Mucosa of rectum (tissue), 2 donors: ENCODE measurements around the gene SRPRB.

Experiments
- H3K27ac ChIP-seq, 2 donors: one replicate each; pipeline ENCODE4 v1.7.0; 2013; ENCODE audit warnings: inconsistent platforms in 2 of 2, low read depth in 2 of 2, low read length in 2 of 2
- H3K27me3 ChIP-seq, 2 donors: one replicate each; pipeline ENCODE4 v1.7.0; 2013; ENCODE audit warnings: low read length in 2 of 2; ENCODE audit not compliant: control insufficient read depth in 2 of 2, insufficient read depth in 2 of 2
- H3K36me3 ChIP-seq, 2 donors: one replicate each; pipeline ENCODE4 v1.7.0; 2013; ENCODE audit warnings: low read length in 2 of 2; ENCODE audit not compliant: control insufficient read depth in 2 of 2, insufficient read depth in 2 of 2
- H3K4me1 ChIP-seq, 2 donors: one replicate each; pipeline ENCODE4 v1.7.0; 2013; ENCODE audit warnings: low read length in 2 of 2, mild to moderate bottlenecking in 1 of 2; ENCODE audit not compliant: control insufficient read depth in 2 of 2, insufficient read depth in 2 of 2
- H3K4me3 ChIP-seq, 2 donors: one replicate each; pipeline ENCODE4 v1.7.0; 2013; ENCODE audit warnings: low read length in 2 of 2
- H3K9ac ChIP-seq, 2 donors: one replicate each; pipeline ENCODE4 v1.7.0; 2013; ENCODE audit warnings: low read length in 2 of 2, low read depth in 1 of 2, mild to moderate bottlenecking in 1 of 2
- H3K9me3 ChIP-seq, 2 donors: one replicate each; pipeline ENCODE4 v1.7.0; 2013; ENCODE audit warnings: low read length in 2 of 2; ENCODE audit not compliant: control insufficient read depth in 2 of 2
- donor health status: healthy.
- donor health status: Normal muscosa, but diverticular disease.

SRPRB gene

DNA sequence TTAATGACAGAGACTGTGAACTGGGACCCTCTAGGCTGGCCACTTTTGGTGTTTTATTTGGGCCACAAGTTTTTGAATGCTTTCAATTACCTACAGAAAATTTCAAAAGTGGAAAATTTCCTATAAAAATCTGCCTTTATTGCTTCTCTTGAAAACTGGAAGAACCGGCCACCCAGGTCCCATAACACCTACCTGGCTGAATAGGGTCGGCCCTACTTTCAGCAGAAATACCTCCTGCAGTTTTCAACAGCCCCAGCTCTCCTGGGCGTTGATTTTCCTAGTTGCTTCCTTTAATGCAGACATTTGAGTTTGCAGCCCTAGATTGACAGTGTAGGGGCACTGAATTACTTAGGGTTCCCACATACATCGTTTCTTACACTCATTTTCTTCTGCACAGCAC is 719 bp upstream of the SRPRB start:
- peaks cover 0 to 4% of the 10 kb centered on the region in 2 donors for H3K36me3 ChIP-seq
- H3K27ac ChIP-seq: no peak overlapping the region
- H3K4me1 ChIP-seq: peaks cover 2 to 12% of the 10 kb centered on the region in 2 donors
- peak overlapping the region in 1 of 2 donors; percentile 94 for H3K4me3 ChIP-seq
- peak overlapping the region in 1 of 2 donors; percentile 32 for H3K9ac ChIP-seq
- H3K9me3 ChIP-seq: no peaks in the 10 kb centered on the region
- H3K27me3 ChIP-seq: no peaks in the 10 kb centered on the region

DNA sequence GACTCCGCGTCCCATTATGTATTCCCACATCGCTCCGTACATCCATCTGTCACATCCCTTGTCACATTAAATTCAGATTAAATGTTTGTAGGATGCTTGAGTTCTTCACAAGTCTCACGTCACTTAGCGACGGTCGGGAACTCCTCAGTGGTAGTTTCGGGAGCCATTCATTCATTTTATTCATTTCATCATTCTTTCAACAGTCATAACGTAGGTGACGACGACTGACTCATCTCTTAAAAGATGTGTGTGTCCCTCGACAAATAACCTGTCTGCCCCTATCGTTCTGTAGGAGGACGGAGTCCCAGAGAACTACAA is 272 bp upstream of the SRPRB start:
- Histone ChIP-seq H3K9ac (peak overlapping the region; percentile 32 to 71), H3K27me3 (no peaks in the 10 kb centered on the region), H3K36me3 (peaks cover 0 to 8% of the 10 kb centered on the region in 2 donors), H3K4me1 (peaks cover 2 to 12% of the 10 kb centered on the region in 2 donors), H3K9me3 (no peaks in the 10 kb centered on the region), H3K27ac (no peak overlapping the region), H3K4me3 (peak overlapping the region; percentile 94)

DNA sequence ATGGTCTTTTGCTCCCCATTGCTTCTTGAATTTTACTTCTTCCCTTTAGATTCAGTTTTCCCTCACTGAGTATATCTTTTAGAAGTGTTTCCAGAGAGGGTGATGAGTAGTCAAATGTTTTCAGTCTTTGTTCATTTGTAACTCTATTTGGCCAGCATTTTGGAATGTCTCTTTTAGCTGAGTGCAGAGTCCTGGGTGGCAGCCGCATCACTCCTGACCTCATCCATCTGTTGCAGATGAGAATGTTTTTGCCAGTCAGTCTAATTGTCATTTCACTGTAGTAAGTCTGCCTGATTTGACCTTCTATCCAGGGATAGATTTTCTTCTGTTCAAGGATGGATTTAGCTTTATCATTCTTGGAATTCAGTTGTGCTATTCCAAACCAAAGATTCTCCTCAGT is 7.3 kb downstream of the SRPRB start:
- Histone ChIP-seq H3K4me1 (no peaks in the 10 kb centered on the region), H3K27me3 (no peaks in the 10 kb centered on the region), H3K4me3 (no peak overlapping the region), H3K9me3 (no peaks in the 10 kb centered on the region), H3K9ac (no peak overlapping the region), H3K27ac (no peak overlapping the region), H3K36me3 (peaks cover 42 to 45% of the 10 kb centered on the region in 2 donors)

DNA sequence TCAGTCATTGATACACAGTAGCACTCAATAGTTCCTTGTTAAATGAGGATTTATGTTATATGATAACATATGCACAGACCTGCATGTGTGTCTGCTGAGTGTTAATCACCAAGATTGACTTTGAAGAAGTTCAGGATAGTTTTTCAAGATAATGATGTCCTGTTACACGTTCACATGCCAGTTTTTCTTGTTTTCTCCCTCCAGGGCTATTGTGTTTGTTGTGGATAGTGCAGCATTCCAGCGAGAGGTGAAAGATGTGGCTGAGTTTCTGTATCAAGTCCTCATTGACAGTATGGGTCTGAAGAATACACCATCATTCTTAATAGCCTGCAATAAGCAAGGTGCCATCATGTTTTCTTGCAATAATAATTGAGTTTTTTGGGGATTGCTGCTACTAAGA is 9.8 kb downstream of the SRPRB start:
- H3K36me3 ChIP-seq: peaks cover 51 to 56% of the 10 kb centered on the region in 2 donors
- no peak overlapping the region for H3K27ac ChIP-seq
- no peaks in the 10 kb centered on the region for H3K9me3 ChIP-seq
- H3K4me3 ChIP-seq: no peak overlapping the region
- no peaks in the 10 kb centered on the region for H3K27me3 ChIP-seq
- no peak overlapping the region for H3K9ac ChIP-seq
- H3K4me1 ChIP-seq: no peaks in the 10 kb centered on the region

DNA sequence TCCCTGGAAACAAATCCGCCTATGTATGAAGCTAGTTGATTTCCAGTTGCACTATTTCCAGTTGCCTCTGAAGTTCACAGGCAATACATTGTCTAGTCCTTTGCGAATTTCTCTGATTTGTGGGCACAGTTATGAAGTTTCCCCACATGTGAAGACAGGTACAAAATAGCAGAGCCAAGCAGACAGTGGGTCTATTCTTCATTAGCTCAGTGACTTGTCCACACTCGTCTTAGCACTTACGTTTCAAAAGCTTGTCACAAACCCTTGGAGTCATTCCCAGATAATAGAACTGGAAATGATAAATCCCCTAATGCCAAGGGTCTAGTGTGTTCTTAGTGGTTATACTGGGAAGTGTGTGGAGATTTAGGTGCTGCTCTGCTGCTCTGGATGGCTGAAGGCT is 14.5 kb downstream of the SRPRB start:
- Histone ChIP-seq H3K9me3 (no peaks in the 10 kb centered on the region), H3K4me1 (no peaks in the 10 kb centered on the region), H3K36me3 (peaks cover 61 to 66% of the 10 kb centered on the region in 2 donors), H3K4me3 (no peak overlapping the region), H3K9ac (no peak overlapping the region), H3K27ac (no peak overlapping the region), H3K27me3 (no peaks in the 10 kb centered on the region)

DNA sequence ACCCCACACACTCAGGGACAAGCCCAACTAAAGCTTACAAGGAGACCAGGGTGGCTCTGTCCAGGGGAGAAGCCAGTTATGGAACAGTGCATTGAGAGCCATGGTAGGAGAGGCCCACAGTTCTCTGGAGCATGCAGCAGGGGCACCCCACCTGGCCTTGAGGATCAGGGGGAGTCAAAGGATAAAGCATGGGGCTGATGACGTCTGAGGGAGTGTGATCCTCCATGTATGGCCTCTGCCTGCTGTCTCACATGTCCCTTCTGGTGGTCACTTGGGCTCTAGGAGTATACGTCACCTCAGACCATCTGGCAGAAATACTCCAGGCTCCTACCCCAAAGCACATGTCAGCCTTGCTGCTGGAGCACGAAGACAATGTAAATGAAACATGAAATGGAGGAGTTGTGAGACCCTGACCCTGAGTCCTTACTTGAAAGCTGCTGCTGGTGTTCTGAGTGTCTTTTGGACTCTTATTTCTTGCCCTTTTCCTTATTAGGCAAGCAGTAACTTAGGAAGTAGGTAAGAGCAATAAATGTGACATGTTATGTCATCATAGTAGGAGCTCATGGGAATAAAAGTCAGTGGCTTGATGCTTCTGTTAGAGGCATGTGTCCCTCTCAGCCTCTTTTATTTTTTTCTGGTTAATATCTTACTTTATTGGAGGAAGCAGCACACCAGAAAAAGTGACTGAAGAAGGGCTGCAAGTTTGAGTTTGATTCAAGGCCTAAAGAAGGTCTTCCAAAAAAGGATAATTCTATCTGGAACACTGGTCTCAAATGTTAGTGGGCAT is 15.5 kb downstream of the SRPRB start:
- Histone ChIP-seq H3K27ac (no peak overlapping the region), H3K4me1 (no peaks in the 10 kb centered on the region), H3K36me3 (peaks cover 54 to 63% of the 10 kb centered on the region in 2 donors), H3K9me3 (no peaks in the 10 kb centered on the region), H3K9ac (no peak overlapping the region), H3K4me3 (no peak overlapping the region), H3K27me3 (no peaks in the 10 kb centered on the region)

DNA sequence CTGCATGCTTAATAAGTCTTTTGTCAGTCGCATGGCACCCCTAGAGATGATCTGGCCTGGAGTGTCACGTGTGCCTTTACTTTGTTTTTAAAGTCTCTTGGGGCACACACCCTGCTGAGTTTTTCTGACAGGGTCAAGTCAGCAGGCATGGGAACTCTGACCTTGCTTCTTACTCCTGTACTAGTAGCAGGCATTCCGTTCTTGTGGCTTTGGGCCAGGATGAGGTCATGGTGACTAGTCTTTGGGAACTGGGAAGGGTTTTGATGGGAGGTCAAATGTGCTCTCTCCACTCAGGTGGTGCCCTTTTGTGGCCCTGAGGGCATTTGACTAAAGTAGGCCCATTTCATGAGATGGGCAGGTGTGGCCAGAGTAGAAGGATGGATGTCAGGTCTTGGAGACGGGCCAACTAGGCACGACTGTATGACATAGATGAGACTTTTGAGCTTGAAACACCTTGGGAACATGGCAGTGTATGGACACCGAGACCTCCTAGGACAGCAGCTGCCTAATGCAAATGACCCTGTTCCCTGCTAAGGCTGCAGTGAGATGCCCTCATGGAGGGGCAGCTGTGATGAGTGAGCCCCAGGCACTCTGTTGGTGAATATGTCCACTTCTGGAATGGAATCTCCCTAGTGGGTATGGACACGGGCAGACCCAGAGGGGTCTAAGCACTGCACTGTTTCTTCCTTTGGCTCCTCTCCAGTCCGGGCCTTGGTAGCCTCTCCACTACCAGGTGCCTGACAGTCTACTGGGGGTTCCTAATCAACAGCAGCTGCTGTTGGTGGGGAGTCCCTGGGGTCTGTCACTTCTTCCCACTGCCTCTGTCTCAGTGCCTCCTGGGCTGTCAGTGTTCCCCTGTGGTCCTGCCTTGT is 16.4 kb downstream of the SRPRB start:
- Histone ChIP-seq H3K9me3 (no peaks in the 10 kb centered on the region), H3K27me3 (no peaks in the 10 kb centered on the region), H3K4me3 (no peak overlapping the region), H3K36me3 (peaks cover 47 to 55% of the 10 kb centered on the region in 2 donors), H3K27ac (no peak overlapping the region), H3K4me1 (no peaks in the 10 kb centered on the region), H3K9ac (no peak overlapping the region)

DNA sequence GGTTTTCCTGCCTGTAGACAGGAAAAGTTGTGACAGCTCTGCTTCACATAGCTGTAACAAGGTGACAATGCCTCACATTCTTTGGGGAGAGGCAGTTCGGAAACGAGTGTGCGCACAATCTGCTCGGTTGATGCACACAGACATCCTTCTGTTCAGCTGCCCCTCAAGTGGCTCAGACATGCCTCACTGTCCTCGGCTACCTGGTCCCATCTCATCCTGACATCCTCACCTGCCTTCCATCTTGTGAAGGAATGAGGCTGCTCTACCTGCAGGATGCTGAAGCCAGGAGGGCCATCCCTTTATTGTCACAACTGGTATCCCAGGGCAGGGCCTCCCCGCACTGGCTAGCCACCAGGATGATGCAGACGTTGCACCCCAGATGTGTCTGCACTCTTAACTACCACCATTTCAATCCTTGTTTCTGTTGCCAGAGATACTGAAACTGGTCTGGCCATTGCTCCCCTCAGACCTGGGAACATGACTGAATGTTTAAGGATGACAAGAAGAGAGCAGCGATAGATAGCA is 19.4 kb downstream of the SRPRB start:
- peaks cover 31 to 41% of the 10 kb centered on the region in 2 donors for H3K36me3 ChIP-seq
- H3K9me3 ChIP-seq: no peaks in the 10 kb centered on the region

DNA sequence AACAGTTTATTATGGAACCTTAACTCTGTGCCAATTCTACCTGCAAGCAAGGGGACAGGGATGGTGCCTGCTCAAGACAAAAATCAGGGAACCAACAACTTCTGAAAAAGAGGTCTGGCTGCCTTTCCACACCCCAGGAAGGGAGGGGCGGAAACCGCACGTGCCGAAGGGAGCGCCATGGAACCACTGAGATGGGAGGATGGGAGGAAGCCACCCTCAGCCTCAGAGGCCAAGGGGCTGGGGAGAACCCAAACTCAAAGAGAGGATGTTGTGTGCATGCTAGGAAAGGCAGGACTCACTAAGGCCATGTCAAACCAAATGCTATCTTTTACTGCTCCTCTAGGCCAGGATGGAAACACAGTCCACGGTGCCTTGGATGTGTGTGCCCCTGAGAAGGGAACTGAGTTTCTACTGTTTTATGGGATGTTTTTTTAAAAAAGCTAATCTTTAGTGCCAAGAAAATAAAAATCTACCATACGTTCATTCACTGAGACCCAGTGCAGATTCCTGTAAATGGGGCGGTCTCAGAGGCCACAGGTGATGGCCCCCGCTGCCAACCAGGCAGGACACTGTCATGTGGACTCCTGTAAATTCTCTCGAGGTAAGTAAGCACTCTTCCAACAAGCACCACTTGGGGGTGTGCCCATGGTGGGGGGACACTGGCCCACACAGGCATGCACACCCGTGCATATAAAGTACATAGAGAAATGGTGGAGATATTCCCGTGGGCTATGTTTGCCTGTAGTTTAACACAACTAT is 20.5 kb downstream of the SRPRB start:
- no peaks in the 10 kb centered on the region for H3K9me3 ChIP-seq
- peaks cover 19 to 31% of the 10 kb centered on the region in 2 donors for H3K36me3 ChIP-seq
- H3K27ac ChIP-seq: no peak overlapping the region
- no peak overlapping the region for H3K9ac ChIP-seq
- H3K4me3 ChIP-seq: no peak overlapping the region
- no peaks in the 10 kb centered on the region for H3K27me3 ChIP-seq
- no peaks in the 10 kb centered on the region for H3K4me1 ChIP-seq

More for the DNA sequence above, 19.4 kb downstream of the SRPRB start:
- no peak overlapping the region for H3K9ac ChIP-seq
- H3K27me3 ChIP-seq: no peaks in the 10 kb centered on the region
- H3K4me1 ChIP-seq: no peaks in the 10 kb centered on the region
- no peak overlapping the region for H3K27ac ChIP-seq
- no peak overlapping the region for H3K4me3 ChIP-seq
